ENCODE data around the gene JAZF1.

Gene JAZF1

GRCh38 chr7:27914409-27914808, 266.2 kb downstream of the JAZF1 start:
- H2AFZ ChIP-seq: no peak overlapping the region
- H3K27ac ChIP-seq: no peak overlapping the region
- H3K4me3 ChIP-seq (ENCODE audit: low read depth, low read length): no peak overlapping the region
- no peaks in the 10 kb centered on the region for H3K27me3 ChIP-seq (ENCODE audit: control insufficient read depth, insufficient read depth, low read length)
- H3K4me2 ChIP-seq (ENCODE audit: low read length): no peak overlapping the region
- no peak overlapping the region for H3K9ac ChIP-seq
- H3K79me2 ChIP-seq: no peaks in the 10 kb centered on the region
- peaks cover 16% of the 10 kb centered on the region for H3K4me1 ChIP-seq
- no peaks in the 10 kb centered on the region for H3K9me3 ChIP-seq (ENCODE audit: control insufficient read depth, low read length)
- no peaks in the 10 kb centered on the region for H3K36me3 ChIP-seq (ENCODE audit: control insufficient read depth, insufficient read depth, low read length)
- TF ChIP-seq, protein P1, sequence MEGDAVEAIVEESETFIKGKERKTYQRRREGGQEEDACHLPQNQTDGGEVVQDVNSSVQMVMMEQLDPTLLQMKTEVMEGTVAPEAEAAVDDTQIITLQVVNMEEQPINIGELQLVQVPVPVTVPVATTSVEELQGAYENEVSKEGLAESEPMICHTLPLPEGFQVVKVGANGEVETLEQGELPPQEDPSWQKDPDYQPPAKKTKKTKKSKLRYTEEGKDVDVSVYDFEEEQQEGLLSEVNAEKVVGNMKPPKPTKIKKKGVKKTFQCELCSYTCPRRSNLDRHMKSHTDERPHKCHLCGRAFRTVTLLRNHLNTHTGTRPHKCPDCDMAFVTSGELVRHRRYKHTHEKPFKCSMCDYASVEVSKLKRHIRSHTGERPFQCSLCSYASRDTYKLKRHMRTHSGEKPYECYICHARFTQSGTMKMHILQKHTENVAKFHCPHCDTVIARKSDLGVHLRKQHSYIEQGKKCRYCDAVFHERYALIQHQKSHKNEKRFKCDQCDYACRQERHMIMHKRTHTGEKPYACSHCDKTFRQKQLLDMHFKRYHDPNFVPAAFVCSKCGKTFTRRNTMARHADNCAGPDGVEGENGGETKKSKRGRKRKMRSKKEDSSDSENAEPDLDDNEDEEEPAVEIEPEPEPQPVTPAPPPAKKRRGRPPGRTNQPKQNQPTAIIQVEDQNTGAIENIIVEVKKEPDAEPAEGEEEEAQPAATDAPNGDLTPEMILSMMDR (IDR thresholded peaks at IDR 0.05): no peak

DNA sequence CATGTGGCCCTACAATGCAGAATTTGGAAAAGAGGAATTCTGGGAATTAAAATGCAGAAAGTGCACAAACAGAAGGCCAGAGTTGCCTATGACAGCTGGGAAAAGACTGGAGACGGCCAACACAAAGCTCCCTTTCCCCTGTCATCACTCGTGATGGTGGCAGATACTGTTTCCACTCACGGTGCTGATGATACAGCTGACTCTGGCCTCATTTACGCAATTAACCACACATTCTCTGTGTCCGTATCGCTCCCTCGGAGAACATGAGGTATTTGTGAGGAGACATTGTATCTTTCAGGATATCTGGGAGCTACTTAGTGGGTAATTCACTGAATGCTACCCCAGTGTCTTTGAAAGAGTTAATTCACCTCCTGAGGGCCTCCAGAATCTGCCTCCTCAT, 267.8 kb downstream of the JAZF1 start:
- H2AFZ ChIP-seq: no peak overlapping the region
- no peaks in the 10 kb centered on the region for H3K36me3 ChIP-seq (ENCODE audit: control insufficient read depth, insufficient read depth, low read length)
- H3K27me3 ChIP-seq (ENCODE audit: control insufficient read depth, insufficient read depth, low read length): no peaks in the 10 kb centered on the region
- H3K9ac ChIP-seq: no peak overlapping the region
- no peaks in the 10 kb centered on the region for H3K79me2 ChIP-seq
- no peak overlapping the region for H3K4me3 ChIP-seq (ENCODE audit: low read depth, low read length)
- H3K4me2 ChIP-seq (ENCODE audit: low read length): no peak overlapping the region
- no peak overlapping the region for H3K27ac ChIP-seq
- TF ChIP-seq, protein P1 (IDR thresholded peaks at IDR 0.05): no peak
- no peaks in the 10 kb centered on the region for H3K9me3 ChIP-seq (ENCODE audit: control insufficient read depth, low read length)
- H3K4me1 ChIP-seq: peaks cover 9% of the 10 kb centered on the region

GRCh38 chr7:27911920-27912319, 268.7 kb downstream of the JAZF1 start:
- Histone ChIP-seq H2AFZ (no peak overlapping the region), H3K27me3 (ENCODE audit: control insufficient read depth, insufficient read depth, low read length) (no peaks in the 10 kb centered on the region), H3K4me1 (peaks cover 2% of the 10 kb centered on the region), H3K4me3 (ENCODE audit: low read depth, low read length) (no peak overlapping the region), H3K36me3 (ENCODE audit: control insufficient read depth, insufficient read depth, low read length) (no peaks in the 10 kb centered on the region), H3K27ac (no peak overlapping the region), H3K9me3 (ENCODE audit: control insufficient read depth, low read length) (no peaks in the 10 kb centered on the region), H3K79me2 (no peaks in the 10 kb centered on the region), H3K4me2 (ENCODE audit: low read length) (no peak overlapping the region), H3K9ac (no peak overlapping the region)
- TF ChIP-seq, protein P1 (IDR thresholded peaks at IDR 0.05): no peak

DNA sequence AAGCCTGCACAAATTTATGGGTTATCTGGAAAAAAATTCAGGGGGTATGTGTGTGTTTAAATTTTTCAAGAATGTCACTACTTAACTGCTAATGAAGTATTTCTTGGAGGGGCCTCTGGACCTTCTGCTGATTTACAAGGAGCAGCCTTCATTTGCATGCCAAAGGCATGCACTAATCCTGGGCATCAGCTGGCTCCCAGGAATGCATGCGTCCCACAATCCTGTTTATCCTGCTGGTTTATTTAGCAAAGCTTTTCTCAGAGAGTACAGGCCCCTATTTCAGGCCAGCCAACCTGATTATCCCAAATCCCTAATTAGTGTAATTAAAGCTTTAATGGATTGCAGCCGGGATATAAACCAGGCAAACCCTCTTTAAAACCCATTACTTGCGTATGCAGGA, 270.3 kb downstream of the JAZF1 start:
- Histone ChIP-seq H3K9me3 (ENCODE audit: control insufficient read depth, low read length) (no peaks in the 10 kb centered on the region), H2AFZ (no peak overlapping the region), H3K4me3 (ENCODE audit: low read depth, low read length) (no peak overlapping the region), H3K36me3 (ENCODE audit: control insufficient read depth, insufficient read depth, low read length) (no peaks in the 10 kb centered on the region), H3K9ac (no peak overlapping the region), H3K4me2 (ENCODE audit: low read length) (no peak overlapping the region), H3K27me3 (ENCODE audit: control insufficient read depth, insufficient read depth, low read length) (no peaks in the 10 kb centered on the region), H3K4me1 (no peaks in the 10 kb centered on the region), H3K27ac (no peak overlapping the region), H3K79me2 (no peaks in the 10 kb centered on the region)
- TF ChIP-seq, protein P1 (IDR thresholded peaks at IDR 0.05): no peak

DNA sequence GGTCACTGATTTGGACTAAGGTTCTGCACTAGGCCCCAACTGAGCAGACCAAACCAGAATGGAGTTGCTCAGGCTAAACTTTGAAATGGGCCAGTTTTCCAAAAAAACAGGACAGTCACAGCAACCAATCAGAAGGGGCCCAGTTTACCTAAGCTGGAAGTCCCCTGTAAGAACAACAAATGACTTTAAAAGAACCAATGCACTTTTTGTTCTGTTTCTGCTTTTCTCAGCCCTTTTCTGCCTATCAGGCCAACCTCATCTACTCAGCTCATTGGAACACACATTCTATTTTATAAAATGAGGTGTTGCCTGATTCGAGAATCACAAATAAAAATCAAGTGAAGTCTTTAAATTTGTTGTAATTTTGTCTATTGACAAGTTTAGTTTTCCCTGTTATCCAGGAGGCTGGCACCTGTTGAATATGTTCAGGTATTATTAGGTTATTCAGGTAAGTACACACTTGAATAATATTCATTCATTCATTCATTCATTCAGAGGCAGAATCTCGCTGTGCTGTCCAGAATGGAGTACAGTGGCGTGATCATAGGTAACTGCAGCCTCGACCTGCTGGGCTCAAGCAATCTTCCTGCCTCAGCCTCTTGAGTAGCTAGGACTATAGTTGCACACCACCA, 271.9 kb downstream of the JAZF1 start:
- Histone ChIP-seq H3K36me3 (ENCODE audit: control insufficient read depth, insufficient read depth, low read length) (no peaks in the 10 kb centered on the region), H3K4me1 (no peaks in the 10 kb centered on the region), H3K4me2 (ENCODE audit: low read length) (no peak overlapping the region), H3K27me3 (ENCODE audit: control insufficient read depth, insufficient read depth, low read length) (no peaks in the 10 kb centered on the region), H2AFZ (no peak overlapping the region), H3K4me3 (ENCODE audit: low read depth, low read length) (no peak overlapping the region), H3K9me3 (ENCODE audit: control insufficient read depth, low read length) (no peaks in the 10 kb centered on the region), H3K27ac (no peak overlapping the region), H3K9ac (no peak overlapping the region), H3K79me2 (no peaks in the 10 kb centered on the region)
- TF ChIP-seq, protein P1 (IDR thresholded peaks at IDR 0.05): no peak

All from parathyroid adenoma (tissue), 2 donors.